ENCODE measurements around the gene LENG8.

- TF ChIP-seq CTCF (IDR thresholded peaks at IDR 0.05) (no peak), POLR2AphosphoS5 (IDR thresholded peaks at IDR 0.05) (no peak)
Observed at GRCh38 chr19:54492568-54492967, 43.6 kb downstream of the LENG8 start.
